AG08396 (cell line): ENCODE results near the gene CYBC1.

Experiments
- DNase-seq: peaks from one replicate; pipeline ENCODE4 v3.0.0; 2012; ENCODE audit warnings: low spot score, mixed read lengths

Gene CYBC1

GRCh38 chr17:82447876-82448275, 2.7 kb downstream of the CYBC1 start:
- DNase-seq: no peak

GRCh38 chr17:82446649-82447048, 3.9 kb downstream of the CYBC1 start:
- no peak for DNase-seq

GRCh38 chr17:82446124-82446523, 4.4 kb downstream of the CYBC1 start:
- no peak for DNase-seq

GRCh38 chr17:82445542-82445941, 5.0 kb downstream of the CYBC1 start:
- DNase-seq: no peak

GRCh38 chr17:82444941-82445521, 5.5 kb downstream of the CYBC1 start:
- DNase-seq: no peak

GRCh38 chr17:82444284-82444893, 6.2 kb downstream of the CYBC1 start:
- DNase-seq: no peak

- no peak for DNase-seq
These were observed 6.9 kb downstream of the CYBC1 start for GRCh38 chr17:82443465-82444283.

- DNase-seq: no peak
These were observed 7.7 kb downstream of the CYBC1 start for GRCh38 chr17:82442643-82443464.

- DNase-seq: no peak
These were observed 8.7 kb downstream of the CYBC1 start for GRCh38 chr17:82441691-82442487.

- DNase-seq: peak; percentile 43
These were observed 9.4 kb downstream of the CYBC1 start for GRCh38 chr17:82440991-82441627.

GRCh38 chr17:82440469-82440981, 10.0 kb downstream of the CYBC1 start:
- no peak for DNase-seq

- no peak for DNase-seq
These were observed 10.7 kb downstream of the CYBC1 start for GRCh38 chr17:82439829-82440365.

GRCh38 chr17:82439194-82439828, 11.2 kb downstream of the CYBC1 start:
- no peak for DNase-seq

- DNase-seq: no peak
These were observed 12.0 kb downstream of the CYBC1 start for GRCh38 chr17:82438401-82439193.

GRCh38 chr17:82437325-82437668, 13.3 kb downstream of the CYBC1 start:
- no peak for DNase-seq

- DNase-seq: no peak
These were observed 13.8 kb downstream of the CYBC1 start for GRCh38 chr17:82436601-82437324.

GRCh38 chr17:82435601-82436583, 14.7 kb downstream of the CYBC1 start:
- no peak for DNase-seq
